T-helper 2 cell treated with Interferon-gamma antibody and Interleukin-4, amounts not matched to agents 100 ng/mL and 5 ng/mL, for 36 hours (primary cell): ENCODE results near the gene DLGAP4. TPM values are rescaled to one million over a fixed set of nuclear protein-coding genes. Genes with fewer than 3 reads are reported as not detected.

Experiments
- intact Hi-C: fragments of 100-400 bp; cut with micrococcal nuclease; formaldehyde crosslinking; loops from one replicate; pipeline ENCODE4 v1.15.1; 2023
- total RNA-seq: library from RNA; stranded (reverse); gene quantifications from 2 replicates; pipeline ENCODE4 v1.2.3, GENCODE V29; 2022

Gene DLGAP4
- total RNA-seq, 1 donor from 2014 or later = 24.0 TPM

DNA sequence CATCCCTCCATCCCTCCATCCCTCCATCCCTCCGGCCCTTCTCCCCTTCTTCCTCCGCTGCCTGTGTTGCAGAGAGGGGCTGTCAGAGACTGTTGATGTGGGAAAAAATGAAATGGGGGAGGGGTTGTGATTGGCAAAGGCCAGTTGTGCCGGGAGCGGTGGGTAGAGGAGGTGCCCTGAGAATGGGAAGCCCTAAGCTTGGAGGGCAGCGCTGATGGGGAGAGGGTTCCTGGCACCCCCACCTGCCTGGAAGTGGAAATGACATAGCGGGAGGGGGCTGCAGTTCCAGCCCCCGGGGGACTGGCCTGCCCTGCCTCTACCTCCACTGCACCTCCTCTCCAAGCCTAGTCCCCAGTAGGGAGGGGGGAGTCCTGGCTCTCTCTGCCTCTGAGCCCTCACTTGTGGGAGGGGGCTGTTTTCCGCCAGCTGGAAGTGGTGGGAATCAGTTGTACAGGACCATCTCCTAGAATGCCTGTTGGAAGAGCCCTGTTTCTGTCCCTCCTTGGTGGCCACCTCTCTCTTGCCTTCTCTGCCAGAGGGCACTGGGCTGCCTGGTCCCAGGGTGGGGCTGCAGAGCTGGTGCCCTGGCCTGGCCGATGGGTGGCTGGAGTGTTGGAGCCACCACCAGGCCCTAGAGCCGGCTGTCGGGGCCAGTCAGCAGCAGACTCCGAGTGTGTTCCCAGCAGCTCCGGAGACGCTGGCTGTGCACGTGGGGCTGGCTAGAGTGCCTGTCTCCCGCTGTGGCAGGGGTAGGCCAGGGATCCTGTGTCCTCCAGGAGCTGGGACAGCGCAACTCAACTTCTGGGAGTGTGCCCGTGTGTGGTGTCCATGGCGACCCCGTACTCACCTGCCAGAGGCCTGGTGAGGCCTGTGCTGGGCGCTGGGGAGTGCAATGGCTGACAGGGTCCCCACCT is 1.5 kb downstream of the DLGAP4 start:
- intact Hi-C loops = no loop called here

- intact Hi-C loops = no loop called here
These were observed 2.2 kb downstream of the DLGAP4 start for GRCh38 chr20:36308353-36308752.

GRCh38 chr20:36308986-36309385 is 2.8 kb downstream of the DLGAP4 start:
- intact Hi-C loops = no loop called here

GRCh38 chr20:36309643-36310042 is 3.5 kb downstream of the DLGAP4 start:
- intact Hi-C loops = no loop called here

DNA sequence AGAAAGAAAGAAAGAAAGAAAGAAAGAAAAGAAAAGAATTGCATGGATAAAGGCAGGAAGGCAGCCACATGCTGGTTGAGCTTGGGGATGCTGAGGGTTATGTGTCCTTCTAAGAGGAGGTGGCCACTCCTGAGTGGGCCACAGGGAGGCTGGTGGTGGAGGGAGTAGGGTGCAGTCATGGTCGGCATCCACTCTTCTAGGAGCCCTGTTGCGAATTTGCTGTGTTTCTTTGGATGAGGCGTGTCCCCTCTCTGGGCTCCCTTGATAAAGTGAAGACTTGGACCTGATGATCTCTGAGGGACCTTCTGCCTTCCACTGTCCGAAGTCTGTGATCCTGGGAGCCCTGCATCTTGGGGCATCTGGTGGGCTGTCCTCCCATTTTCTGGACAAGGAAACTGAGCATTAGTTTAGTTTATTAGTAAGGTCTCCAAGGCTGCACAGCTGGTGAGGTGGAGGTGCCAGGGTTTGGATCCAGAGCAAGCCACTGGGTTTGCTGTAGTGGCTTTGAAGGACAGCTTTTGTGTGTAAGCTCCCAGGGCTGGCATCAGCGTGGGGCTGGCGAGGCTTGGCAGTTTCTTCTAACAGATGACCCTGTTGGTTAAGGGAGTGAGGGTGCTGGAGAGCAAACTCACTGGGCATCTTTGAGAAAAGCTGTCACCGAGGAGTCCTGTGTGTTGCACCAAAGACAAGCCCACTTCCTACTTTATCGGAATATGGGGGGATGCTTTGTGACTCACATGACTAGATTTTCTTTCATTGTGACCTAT is 4.3 kb downstream of the DLGAP4 start:
- intact Hi-C loops = no loop called here

DNA sequence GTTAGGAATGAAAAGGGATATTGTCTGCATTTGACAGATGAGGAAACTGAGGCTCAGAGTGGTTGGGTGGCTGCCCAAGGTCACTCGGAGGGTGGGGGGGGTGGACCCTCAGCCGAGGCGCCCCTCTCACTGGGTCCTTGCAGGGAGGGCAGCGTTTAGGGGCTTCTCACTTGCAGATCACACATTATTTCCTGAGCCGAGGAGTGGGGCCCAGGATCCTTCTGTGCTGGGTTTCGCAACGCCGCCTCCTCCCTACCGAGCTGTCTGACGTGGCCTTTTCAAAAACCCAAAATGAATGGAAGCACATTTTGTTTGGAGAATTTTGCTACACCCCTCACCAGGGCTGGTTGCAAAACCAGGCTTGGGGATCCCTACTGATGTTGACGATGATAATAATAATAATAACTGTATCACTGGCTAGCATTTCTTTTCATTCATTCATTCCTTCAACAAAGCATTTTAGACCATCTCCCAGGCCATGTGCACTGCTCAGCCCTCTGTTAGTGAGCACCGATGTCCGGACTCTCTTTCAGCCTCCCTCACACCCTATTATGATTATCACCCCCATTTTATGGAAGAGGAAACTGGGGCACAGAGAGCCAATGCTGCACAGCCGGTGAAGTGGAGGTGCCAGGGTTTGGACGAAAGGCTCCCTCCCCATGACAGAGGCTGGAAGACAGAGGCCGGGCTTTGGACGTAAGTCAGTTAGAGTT is 5.2 kb downstream of the DLGAP4 start:
- intact Hi-C loops = no loop called here

DNA sequence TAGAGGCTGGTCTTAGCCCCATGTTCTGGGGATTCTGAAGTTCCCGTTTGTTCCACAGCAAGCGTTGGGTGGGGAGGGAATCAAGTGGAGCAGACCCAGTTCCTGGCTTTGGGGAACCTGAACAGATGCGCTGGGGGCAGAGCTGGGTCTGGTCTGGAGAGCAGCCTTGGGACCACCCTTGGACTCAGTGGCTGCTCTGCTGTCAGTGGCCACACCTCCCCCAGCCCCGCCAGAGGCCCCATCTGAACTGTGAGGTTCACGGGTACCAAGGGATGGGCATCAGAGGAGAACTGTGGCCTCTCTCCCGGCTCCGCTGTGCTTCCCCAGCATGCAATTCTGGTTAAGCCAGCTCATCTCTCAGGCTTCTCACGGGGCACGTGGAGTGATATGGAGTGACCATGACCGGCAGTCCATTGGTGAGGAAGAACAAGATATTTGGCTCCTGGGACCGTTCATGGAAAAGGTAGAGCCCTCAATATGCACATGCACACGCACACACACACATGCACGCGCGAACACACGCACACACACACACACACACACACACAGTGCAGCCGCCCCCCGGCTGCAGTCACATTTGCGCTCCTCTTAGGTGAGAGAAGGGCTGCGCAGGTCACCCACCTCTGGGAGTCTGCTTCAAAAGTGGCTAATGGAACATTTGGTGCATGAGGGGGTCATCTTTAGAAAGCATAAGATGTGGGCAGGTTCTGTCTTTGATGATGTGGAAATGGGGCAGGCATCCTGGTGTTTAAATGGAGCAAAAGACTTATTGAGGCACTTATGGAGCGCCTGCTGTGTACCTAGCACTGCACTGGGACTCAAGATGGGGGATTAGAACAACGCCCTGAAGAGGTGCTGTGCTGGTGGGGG is 6.0 kb downstream of the DLGAP4 start:
- intact Hi-C loops = no loop called here

GRCh38 chr20:36312724-36313441 is 6.7 kb downstream of the DLGAP4 start:
- intact Hi-C loops = no loop called here

GRCh38 chr20:36313476-36313875 is 7.3 kb downstream of the DLGAP4 start:
- intact Hi-C loops = no loop called here

DNA sequence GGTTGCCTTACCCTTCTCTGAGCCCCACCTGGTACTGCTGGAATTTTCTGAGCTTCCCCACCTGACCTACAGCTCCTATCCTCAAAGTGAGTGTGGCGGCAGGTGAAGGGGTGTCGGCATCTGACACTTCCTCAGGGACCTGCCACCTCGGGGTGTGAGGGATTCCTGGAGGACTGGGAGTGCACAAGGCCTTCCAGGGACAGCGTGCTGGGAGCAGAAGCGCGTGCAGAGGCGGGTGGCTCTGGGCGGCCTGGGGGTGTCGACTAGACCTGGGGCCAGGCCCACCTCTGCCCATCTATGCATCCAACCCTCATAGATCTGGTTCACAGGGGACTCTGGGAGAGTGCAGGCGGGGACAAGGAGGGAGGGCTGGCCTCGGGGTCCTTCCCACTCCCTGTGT is 7.8 kb downstream of the DLGAP4 start:
- intact Hi-C loops = no loop called here

DNA sequence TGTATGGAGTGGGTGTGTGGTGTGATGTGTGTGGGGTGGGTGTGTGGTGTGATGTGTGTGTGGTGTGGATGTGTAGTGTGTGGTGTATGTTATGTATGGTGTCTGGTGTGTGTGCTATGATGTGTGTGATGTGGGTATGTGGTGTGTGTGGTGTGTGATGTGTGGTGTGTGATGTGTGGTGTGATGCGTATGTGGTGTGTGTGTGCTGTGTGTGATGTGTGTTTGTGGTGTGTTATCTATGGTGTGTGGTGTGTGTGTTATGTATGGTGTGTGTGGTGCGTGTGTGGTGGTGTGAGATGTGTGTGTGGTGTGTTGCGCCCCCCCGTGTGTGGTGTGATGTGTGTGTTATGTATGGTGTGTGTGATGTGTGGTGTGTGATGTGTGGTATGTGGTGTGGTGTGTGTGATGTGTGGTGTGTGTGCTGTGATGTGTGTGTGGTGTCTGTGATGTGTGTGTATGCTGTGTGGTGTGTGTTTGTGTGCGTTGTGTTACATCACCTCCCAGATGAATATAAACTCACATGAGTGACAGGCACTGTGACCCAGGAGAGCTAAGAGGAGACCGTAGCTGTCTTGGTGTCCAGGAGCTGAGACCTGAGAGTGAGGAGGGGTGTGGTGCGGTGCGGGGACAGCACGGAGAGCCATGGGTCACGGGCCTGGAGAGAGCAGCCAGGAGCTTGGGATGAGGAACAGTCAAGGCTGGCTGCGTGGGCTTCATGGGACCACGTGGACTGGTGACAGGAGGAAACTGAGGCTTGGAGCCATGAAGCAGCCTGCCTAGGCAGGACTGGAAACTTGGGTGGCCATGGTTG is 8.8 kb downstream of the DLGAP4 start:
- intact Hi-C loops = no loop called here

GRCh38 chr20:36315545-36316351 is 9.6 kb downstream of the DLGAP4 start:
- intact Hi-C loops = no loop called here

DNA sequence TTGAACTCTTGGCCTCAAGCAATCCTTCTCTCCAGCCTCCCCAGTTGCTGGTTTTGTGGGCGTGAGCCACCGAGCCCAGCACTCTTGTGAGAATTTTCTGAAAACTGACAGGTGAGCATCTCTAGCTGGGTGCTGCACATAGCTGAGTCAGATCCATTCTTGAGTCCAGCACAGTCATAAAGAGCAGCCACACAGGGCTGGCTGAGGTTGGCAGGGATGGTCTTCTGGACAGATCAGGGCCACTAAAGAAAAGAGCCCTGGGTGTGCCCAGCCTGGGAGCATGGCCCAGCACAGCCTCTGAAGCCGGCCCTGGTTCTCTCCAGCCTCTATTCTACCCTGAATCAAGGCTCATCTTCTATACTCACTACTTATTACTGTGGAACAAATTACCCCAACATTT is 11.5 kb downstream of the DLGAP4 start:
- intact Hi-C loops = no loop called here

DNA sequence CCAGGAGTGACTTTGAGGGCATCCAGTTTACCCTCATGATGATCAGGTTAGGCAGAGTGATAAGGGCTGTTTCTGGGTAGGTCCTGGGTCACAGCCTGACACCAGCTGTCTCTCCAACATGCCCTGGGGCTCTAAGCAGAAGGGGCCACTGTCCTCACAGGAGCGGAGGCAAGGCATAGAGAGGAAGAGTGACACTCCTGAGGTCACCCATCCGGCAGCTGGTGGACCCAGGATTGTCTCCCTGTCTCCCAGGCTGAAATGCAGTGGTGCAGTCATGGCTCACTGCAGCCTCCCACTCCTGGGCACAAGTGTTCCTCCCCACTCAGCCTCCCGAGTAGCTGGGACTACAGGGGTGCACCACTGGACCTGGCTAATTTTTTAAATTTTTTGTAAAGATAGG is 12.0 kb downstream of the DLGAP4 start:
- intact Hi-C loops = no loop called here

DNA sequence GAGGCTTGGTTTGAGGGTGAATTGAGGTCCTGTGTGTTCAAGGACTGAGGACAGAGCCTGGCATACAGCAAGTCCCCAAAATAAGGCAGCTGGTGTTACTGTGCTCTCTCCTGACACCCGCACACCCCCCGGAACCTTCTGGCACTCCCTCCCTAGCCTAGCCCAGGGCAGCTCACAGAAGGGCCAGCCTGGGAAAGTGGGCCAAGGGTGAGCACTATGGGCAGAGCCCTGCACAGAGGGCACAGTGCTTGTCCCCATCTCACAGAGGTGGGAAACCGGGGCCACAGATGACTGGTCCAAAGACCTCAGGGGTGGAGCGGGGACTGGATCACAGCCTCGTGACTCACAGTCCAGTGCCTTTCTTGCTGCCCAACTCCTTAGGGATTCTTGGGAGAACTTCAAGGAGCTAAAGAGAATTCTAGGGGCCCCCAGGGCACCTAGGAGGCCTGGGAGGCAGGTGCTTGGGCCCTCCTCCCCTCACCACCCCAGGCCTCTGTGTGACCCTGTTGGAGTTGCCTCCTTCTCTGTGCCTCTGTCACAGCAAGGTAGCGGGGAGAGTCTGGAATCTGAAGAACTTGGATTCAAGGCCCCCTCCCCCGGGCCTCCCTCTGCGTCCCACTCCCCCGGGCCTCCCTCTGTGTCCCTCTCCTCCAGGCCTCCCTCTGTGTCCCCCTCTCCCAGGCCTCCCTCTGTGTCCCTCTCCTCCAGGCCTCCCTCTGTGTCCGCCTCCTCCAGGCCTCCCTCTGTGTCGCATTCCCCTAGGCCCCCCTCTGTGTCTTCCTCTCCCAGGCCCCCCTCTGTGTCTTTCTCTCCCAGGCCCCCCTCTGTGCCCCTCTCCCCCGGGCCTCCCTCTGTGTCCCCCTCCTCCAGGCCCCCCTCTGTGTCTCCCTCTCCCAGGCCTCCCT is 13.5 kb downstream of the DLGAP4 start:
- intact Hi-C loops = no loop called here

- intact Hi-C loops = no loop called here
These were observed 14.2 kb downstream of the DLGAP4 start for GRCh38 chr20:36320261-36320897.
